SK-N-SH treated with all-trans-retinoic acid at 6 μM for 48 hours (cell line): ENCODE results near the gene LRRC8E.

Experiments used
- ATAC-seq: fragments of 200-7000 bp; cut with Tn5 transposase; 3 replicates; pipeline ENCODE4 v1.9.1; 2020; ENCODE audit warnings: mild to moderate bottlenecking, moderate library complexity
- ARNTL ChIP-seq: fragments of 450-650 bp; formaldehyde crosslinking; IDR thresholded peaks from 2 replicates; pipeline ENCODE4 v1.5.0; 2020; ENCODE audit warnings: low read depth, mild to moderate bottlenecking, moderate library complexity, borderline replicate concordance
- BACH2 ChIP-seq: fragments of 250-450 bp; sonication (Bioruptor Pico); IDR thresholded peaks from 2 replicates; pipeline ENCODE4 v1.9.0; 2021; ENCODE audit warnings: mild to moderate bottlenecking, borderline replicate concordance
- CREB5 ChIP-seq: fragments of 250-450 bp; sonication (Bioruptor Pico); IDR thresholded peaks from 2 replicates; pipeline ENCODE4 v1.5.1; 2020; ENCODE audit warnings: low read depth, mild to moderate bottlenecking, moderate library complexity
- CSDC2 ChIP-seq: fragments of 250-450 bp; sonication (Bioruptor Pico); IDR thresholded peaks from 2 replicates; pipeline ENCODE4 v1.5.0; 2020; ENCODE audit warnings: mild to moderate bottlenecking, moderate library complexity
- CSRNP3 ChIP-seq: fragments of 250-450 bp; sonication (Bioruptor Pico); IDR thresholded peaks from 2 replicates; pipeline ENCODE4 v1.5.1; 2021; ENCODE audit warnings: mild to moderate bottlenecking, moderate library complexity
- ESRRG ChIP-seq: fragments of 250-450 bp; sonication (Bioruptor Pico); IDR thresholded peaks from 2 replicates; pipeline ENCODE4 v1.6.1; 2021; ENCODE audit warnings: mild to moderate bottlenecking
- GLIS3 ChIP-seq: fragments of 250-450 bp; sonication (Bioruptor Pico); IDR thresholded peaks from 2 replicates; pipeline ENCODE4 v1.5.0; 2020; ENCODE audit warnings: mild to moderate bottlenecking, moderate library complexity
- ISL1 ChIP-seq: fragments of 250-450 bp; sonication (Bioruptor Pico); IDR thresholded peaks from 2 replicates; pipeline ENCODE4 v2.1.2; 2022; ENCODE audit warnings: mild to moderate bottlenecking, moderate library complexity
- OSR1 ChIP-seq: fragments of 250-450 bp; sonication (Bioruptor Pico); IDR thresholded peaks from 2 replicates; pipeline ENCODE4 v1.8.0; 2022; ENCODE audit warnings: moderate library complexity, mild to moderate bottlenecking, inconsistent platforms
- PATZ1 ChIP-seq: fragments of 250-450 bp; sonication (Bioruptor Pico); IDR thresholded peaks from 2 replicates; pipeline ENCODE4 v1.8.0; 2020; ENCODE audit warnings: mild to moderate bottlenecking, moderate library complexity, borderline replicate concordance
- POU6F1 ChIP-seq: fragments of 250-450 bp; sonication (Bioruptor Pico); IDR thresholded peaks from 2 replicates; pipeline ENCODE4 v1.8.0; 2021; ENCODE audit warnings: low read depth, mild to moderate bottlenecking, moderate library complexity, borderline replicate concordance
- PPARA ChIP-seq: fragments of 250-450 bp; sonication (Bioruptor Pico); IDR thresholded peaks from 2 replicates; pipeline ENCODE4 v1.5.0; 2020; ENCODE audit warnings: mild to moderate bottlenecking, borderline replicate concordance
- RARB ChIP-seq: fragments of 250-450 bp; sonication (Bioruptor Pico); IDR thresholded peaks from 2 replicates; pipeline ENCODE4 v1.8.0; 2021; ENCODE audit warnings: mild to moderate bottlenecking, moderate library complexity
- SNAI2 ChIP-seq: fragments of 250-450 bp; sonication (Bioruptor Pico); IDR thresholded peaks from 2 replicates; pipeline ENCODE4 v1.5.0; 2020; ENCODE audit warnings: mild to moderate bottlenecking, moderate library complexity
- TCF4 ChIP-seq: fragments of 250-450 bp; sonication (Bioruptor Pico); IDR thresholded peaks from 2 replicates; pipeline ENCODE4 v1.8.0; 2021; ENCODE audit warnings: mild to moderate bottlenecking, moderate library complexity, borderline replicate concordance
- TOX ChIP-seq: fragments of 250-450 bp; sonication (Bioruptor Pico); IDR thresholded peaks from 2 replicates; pipeline ENCODE4 v1.8.0; 2021; ENCODE audit warnings: mild to moderate bottlenecking, moderate library complexity, borderline replicate concordance
- TSHZ2 ChIP-seq: fragments of 250-450 bp; sonication (Bioruptor Pico); IDR thresholded peaks from 2 replicates; pipeline ENCODE4 v1.5.0; 2020; ENCODE audit warnings: mild to moderate bottlenecking, moderate library complexity
- ZC3H10 ChIP-seq: fragments of 250-450 bp; sonication (Bioruptor Pico); IDR thresholded peaks from 2 replicates; pipeline ENCODE4 v1.5.1; 2021; ENCODE audit warnings: mild to moderate bottlenecking, moderate library complexity
- ZFP3 ChIP-seq: fragments of 250-450 bp; sonication (Bioruptor Pico); IDR thresholded peaks from 2 replicates; pipeline ENCODE4 v1.5.0; 2020; ENCODE audit warnings: mild to moderate bottlenecking, moderate library complexity
- ZFP30 ChIP-seq: fragments of 450-650 bp; formaldehyde crosslinking; IDR thresholded peaks from 2 replicates; pipeline ENCODE4 v1.5.0; 2022; ENCODE audit warnings: mild to moderate bottlenecking, moderate library complexity
- ZNF565 ChIP-seq: fragments of 450-650 bp; formaldehyde crosslinking; conservative IDR thresholded peaks from 2 replicates; pipeline ENCODE4 v1.5.0; 2020; ENCODE audit warnings: low read depth, mild to moderate bottlenecking, moderate library complexity
- ZNF70 ChIP-seq: fragments of 450-650 bp; formaldehyde crosslinking; IDR thresholded peaks from 2 replicates; pipeline ENCODE4 v1.5.0; 2020; ENCODE audit warnings: mild to moderate bottlenecking, moderate library complexity

LRRC8E gene

GRCh38 chr19:7867092-7867844 is 21.0 kb upstream of the LRRC8E start:
- ATAC-seq = no peak
- TF ChIP-seq RARB (CRISPR knock-in tag) = no peak
- TF ChIP-seq OSR1 (CRISPR knock-in tag) = no peak
- no peak for TF ChIP-seq ZNF70 (CRISPR knock-in tag)
- no peak for TF ChIP-seq GLIS3 (CRISPR knock-in tag)
- TF ChIP-seq ZFP30 (CRISPR knock-in tag) = no peak
- TF ChIP-seq CREB5 (CRISPR knock-in tag) = no peak
- TF ChIP-seq PATZ1 (CRISPR knock-in tag) = no peak
- TF ChIP-seq ESRRG (CRISPR knock-in tag) = no peak
- no peak for TF ChIP-seq CSDC2 (CRISPR knock-in tag)
- TF ChIP-seq ZNF565 (CRISPR knock-in tag) = no peak
- TF ChIP-seq SNAI2 = no peak
- TF ChIP-seq BACH2 (CRISPR knock-in tag) = no peak
- no peak for TF ChIP-seq TOX (CRISPR knock-in tag)
- TF ChIP-seq ZC3H10 = no peak
- TF ChIP-seq POU6F1 (CRISPR knock-in tag) = no peak
- no peak for TF ChIP-seq ARNTL (CRISPR knock-in tag)
- no peak for TF ChIP-seq CSRNP3 (CRISPR knock-in tag)
- TF ChIP-seq PPARA (CRISPR knock-in tag) = no peak
- no peak for TF ChIP-seq TCF4 (CRISPR knock-in tag)
- no peak for TF ChIP-seq TSHZ2 (CRISPR knock-in tag)
- TF ChIP-seq, all 23 proteins: peak for 0

- no peak for ATAC-seq
- no peak for TF ChIP-seq BACH2 (CRISPR knock-in tag)
- no peak for TF ChIP-seq ZC3H10
- TF ChIP-seq TSHZ2 (CRISPR knock-in tag) = no peak
- TF ChIP-seq GLIS3 (CRISPR knock-in tag) = no peak
- TF ChIP-seq ZFP3 (CRISPR knock-in tag) = no peak
- TF ChIP-seq ZNF70 (CRISPR knock-in tag) = no peak
- TF ChIP-seq POU6F1 (CRISPR knock-in tag) = no peak
- TF ChIP-seq PATZ1 (CRISPR knock-in tag) = no peak
- no peak for TF ChIP-seq ISL1 (CRISPR knock-in tag)
- no peak for TF ChIP-seq PPARA (CRISPR knock-in tag)
Measured at GRCh38 chr19:7868326-7868670, 20.0 kb upstream of the LRRC8E start.
